NCI-H2107 treated with DMSO at 0.1 percent for 48 hours (cell line): ENCODE measurements around the gene C1orf21.

Source experiments
- DNase-seq: peaks from one replicate; lab custom pipeline; 2025; ENCODE audit not compliant: unreplicated experiment; lab: John Stamatoyannopoulos, UW

Gene C1orf21

GRCh38 chr1:184647471-184647870 is 260.6 kb downstream of the C1orf21 start:
- no peak for DNase-seq

GRCh38 chr1:184648160-184648855 is 261.5 kb downstream of the C1orf21 start:
- no peak for DNase-seq

GRCh38 chr1:184648856-184649201 is 262.0 kb downstream of the C1orf21 start:
- DNase-seq, result no peak

- no peak for DNase-seq
These were observed 262.6 kb downstream of the C1orf21 start for GRCh38 chr1:184649451-184649888.

- no peak for DNase-seq
These were observed 263.5 kb downstream of the C1orf21 start for GRCh38 chr1:184650177-184650866.

- DNase-seq, result no peak
These were observed 268.4 kb downstream of the C1orf21 start for GRCh38 chr1:184655185-184655584.

- no peak for DNase-seq
These were observed 269.4 kb downstream of the C1orf21 start for GRCh38 chr1:184656221-184656620.

GRCh38 chr1:184658055-184658454 is 271.2 kb downstream of the C1orf21 start:
- DNase-seq, result no peak

GRCh38 chr1:184660462-184661191 is 273.8 kb downstream of the C1orf21 start:
- DNase-seq, result no peak

GRCh38 chr1:184661801-184662200 is 275.0 kb downstream of the C1orf21 start:
- DNase-seq, result no peak

- DNase-seq, result no peak
These were observed 277.3 kb downstream of the C1orf21 start for GRCh38 chr1:184664042-184664660.

GRCh38 chr1:184664661-184665060 is 277.8 kb downstream of the C1orf21 start:
- DNase-seq, result no peak

GRCh38 chr1:184665360-184665759 is 278.5 kb downstream of the C1orf21 start:
- no peak for DNase-seq

GRCh38 chr1:184669391-184669790 is 282.6 kb downstream of the C1orf21 start:
- DNase-seq, result no peak

- DNase-seq, result no peak
These were observed 285.3 kb downstream of the C1orf21 start for GRCh38 chr1:184672013-184672726.

- no peak for DNase-seq
These were observed 286.5 kb downstream of the C1orf21 start for GRCh38 chr1:184673305-184673704.

- no peak for DNase-seq
These were observed 290.5 kb downstream of the C1orf21 start for GRCh38 chr1:184677344-184677743.
